ENCODE measurements around the gene OLFM4. TPM values are rescaled to one million over a fixed set of nuclear protein-coding genes. Genes with fewer than 3 reads are reported as not detected.

OLFM4 gene
- total and polyA plus RNA-seq, 2 donors from 2014 or later, result 14.6 to 40.9 TPM

DNA sequence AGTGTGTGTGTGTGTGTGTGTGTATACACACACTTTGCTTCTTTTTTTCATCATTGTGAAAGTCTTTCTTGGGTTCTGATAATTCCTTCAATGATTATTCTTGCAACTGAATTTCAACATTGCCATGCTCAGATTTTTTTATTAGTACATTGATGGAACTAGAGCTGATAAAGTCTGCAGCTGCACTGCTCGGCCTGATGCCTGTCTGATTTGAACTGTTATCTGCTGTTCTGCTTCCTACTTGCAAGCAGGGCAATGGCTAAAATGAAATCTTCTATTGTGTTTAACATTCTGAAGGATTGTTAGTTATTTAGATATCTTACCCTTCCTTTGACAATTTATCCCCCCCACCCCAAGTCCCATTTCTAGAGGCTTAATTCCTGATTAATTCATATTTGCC lies 61.3 kb downstream of the OLFM4 start:
- Histone ChIP-seq H3K36me3 (ENCODE audit: control insufficient read depth in 2 of 3, insufficient read depth in 3 of 3, low read length in 3 of 3) (no peaks in the 10 kb centered on the region), H3K27me3 (ENCODE audit: control insufficient read depth, insufficient read depth, low read length) (no peaks in the 10 kb centered on the region), H3K9ac (ENCODE audit: low read length in 3 of 3) (no peak overlapping the region), H3K4me3 (ENCODE audit: low read length in 3 of 3) (no peak overlapping the region), H3K9me3 (ENCODE audit: control insufficient read depth in 2 of 3, insufficient read depth in 1 of 3, low read length in 3 of 3) (no peaks in the 10 kb centered on the region), H3K4me1 (ENCODE audit: control insufficient read depth in 2 of 3, insufficient read depth in 2 of 3, low read depth in 1 of 3, low read length in 3 of 3) (no peaks in the 10 kb centered on the region), H3K27ac (ENCODE audit: low read depth in 2 of 2, low read length in 2 of 2) (no peak overlapping the region)
- intact Hi-C loops (cut with DNase I), result no loop called here
- no peak for TF ChIP-seq CTCF (IDR thresholded peaks at IDR 0.05; ENCODE audit: borderline replicate concordance, extremely low read depth, insufficient read depth)
- DNase-seq (no peak), FAIRE-seq (no peak)

GRCh38 chr13:53090461-53090860 lies 61.8 kb downstream of the OLFM4 start:
- TF ChIP-seq CTCF (IDR thresholded peaks at IDR 0.05; ENCODE audit: borderline replicate concordance, extremely low read depth, insufficient read depth), result no peak
- no peak for DNase-seq

DNA sequence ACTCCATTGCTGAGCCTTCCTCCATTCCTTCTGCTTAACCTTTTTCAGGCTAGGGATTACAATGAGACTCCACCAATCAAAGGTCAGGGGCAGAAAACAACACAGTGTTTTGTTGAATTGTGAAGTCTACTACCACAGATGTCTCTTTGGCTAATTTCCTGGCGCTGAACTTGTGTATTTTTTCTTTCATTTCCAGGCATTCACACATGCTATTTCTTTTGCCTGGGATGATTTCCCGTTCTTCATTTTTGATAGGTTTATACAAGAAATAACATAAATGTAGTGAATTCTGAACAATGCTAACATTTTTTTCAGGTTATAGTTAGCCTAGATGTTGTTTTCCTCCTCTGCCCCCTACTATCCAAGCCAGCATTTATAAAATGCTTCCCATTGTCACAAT lies 64.3 kb downstream of the OLFM4 start:
- no peak overlapping the region for H3K9ac ChIP-seq (ENCODE audit: low read length in 3 of 3)
- H3K36me3 ChIP-seq (ENCODE audit: control insufficient read depth in 2 of 3, insufficient read depth in 3 of 3, low read length in 3 of 3), result no peaks in the 10 kb centered on the region
- H3K27ac ChIP-seq (ENCODE audit: low read depth in 2 of 2, low read length in 2 of 2), result no peak overlapping the region
- FAIRE-seq (no peak), DNase-seq (no peak)
- H3K27me3 ChIP-seq (ENCODE audit: control insufficient read depth, insufficient read depth, low read length), result no peaks in the 10 kb centered on the region
- intact Hi-C loops (cut with DNase I), result no loop called here
- no peak overlapping the region for H3K4me3 ChIP-seq (ENCODE audit: low read length in 3 of 3)
- H3K9me3 ChIP-seq (ENCODE audit: control insufficient read depth in 2 of 3, insufficient read depth in 1 of 3, low read length in 3 of 3), result no peaks in the 10 kb centered on the region
- no peaks in the 10 kb centered on the region for H3K4me1 ChIP-seq (ENCODE audit: control insufficient read depth in 2 of 3, insufficient read depth in 2 of 3, low read depth in 1 of 3, low read length in 3 of 3)
- TF ChIP-seq CTCF (IDR thresholded peaks at IDR 0.05; ENCODE audit: borderline replicate concordance, extremely low read depth, insufficient read depth), result no peak

More at GRCh38 chr13:53090461-53090860, 61.8 kb downstream of the OLFM4 start:
- H3K9me3 ChIP-seq (ENCODE audit: control insufficient read depth in 2 of 3, insufficient read depth in 1 of 3, low read length in 3 of 3), result no peaks in the 10 kb centered on the region
- H3K9ac ChIP-seq (ENCODE audit: low read length in 3 of 3), result no peak overlapping the region
- intact Hi-C loops (cut with DNase I), result no loop called here
- no peaks in the 10 kb centered on the region for H3K4me1 ChIP-seq (ENCODE audit: control insufficient read depth in 2 of 3, insufficient read depth in 2 of 3, low read depth in 1 of 3, low read length in 3 of 3)
- H3K4me3 ChIP-seq (ENCODE audit: low read length in 3 of 3), result no peak overlapping the region
- no peaks in the 10 kb centered on the region for H3K27me3 ChIP-seq (ENCODE audit: control insufficient read depth, insufficient read depth, low read length)
- no peak overlapping the region for H3K27ac ChIP-seq (ENCODE audit: low read depth in 2 of 2, low read length in 2 of 2)
- no peak for FAIRE-seq
- no peaks in the 10 kb centered on the region for H3K36me3 ChIP-seq (ENCODE audit: control insufficient read depth in 2 of 3, insufficient read depth in 3 of 3, low read length in 3 of 3)

GRCh38 chr13:53098455-53098854 lies 69.8 kb downstream of the OLFM4 start:
- FAIRE-seq, result no peak
- no peak for DNase-seq

More at GRCh38 chr13:53098455-53098854, 69.8 kb downstream of the OLFM4 start:
- Histone ChIP-seq H3K4me3 (ENCODE audit: low read length in 3 of 3) (no peak overlapping the region), H3K27me3 (ENCODE audit: control insufficient read depth, insufficient read depth, low read length) (no peaks in the 10 kb centered on the region), H3K4me1 (ENCODE audit: control insufficient read depth in 2 of 3, insufficient read depth in 2 of 3, low read depth in 1 of 3, low read length in 3 of 3) (no peaks in the 10 kb centered on the region), H3K36me3 (ENCODE audit: control insufficient read depth in 2 of 3, insufficient read depth in 3 of 3, low read length in 3 of 3) (no peaks in the 10 kb centered on the region), H3K9ac (ENCODE audit: low read length in 3 of 3) (no peak overlapping the region), H3K27ac (ENCODE audit: low read depth in 2 of 2, low read length in 2 of 2) (no peak overlapping the region), H3K9me3 (ENCODE audit: control insufficient read depth in 2 of 3, insufficient read depth in 1 of 3, low read length in 3 of 3) (no peaks in the 10 kb centered on the region)
- TF ChIP-seq CTCF (IDR thresholded peaks at IDR 0.05; ENCODE audit: borderline replicate concordance, extremely low read depth, insufficient read depth), result no peak
- intact Hi-C loops (cut with DNase I), result no loop called here
